HCT116 (cell line): ENCODE measurements around the gene DDX19B. TPM values are rescaled to one million over a fixed set of nuclear protein-coding genes. Genes with fewer than 3 reads are reported as not detected.

Source experiments
- ATAC-seq: fragments of 200-7000 bp; cut with Tn5 transposase; 2 replicates; pipeline ENCODE4 v1.9.1; 2020; ENCODE audit warnings: mild to moderate bottlenecking, moderate library complexity
- BruUV-seq: library from RNA; stranded (reverse); fragments of 400-500 nt; replicated peaks from 2 replicates; lab custom pipeline; 2021; lab: Mats Ljungman, UMichigan
- CTCF ChIA-PET: fragments of 300-600 bp; sonication (Branson Sonifier 250); formaldehyde crosslinking; loops from one replicate; lab custom pipeline; 2021; ENCODE audit warnings: antibody characterized with exemption; lab: Charles Lee
- POLR2A ChIA-PET: fragments of 300-600, 350-600 bp; sonication (Branson Sonifier 250); formaldehyde crosslinking; loops from one replicate; lab custom pipeline; 2021; ENCODE audit warnings: antibody characterized with exemption; lab: Charles Lee
- RAD21 ChIA-PET, 2 experiments: fragments of 300-600 bp; sonication (Branson Sonifier 250); formaldehyde crosslinking; loops; one replicate each; lab custom pipeline; 2023; ENCODE audit warnings: low total read pairs in 2 of 2; ENCODE audit not compliant: uncharacterized antibody in 2 of 2, unreplicated experiment in 2 of 2, low non-redundant PET in 1 of 2; lab: Charles Lee
- DNase-seq: peaks from one replicate; pipeline ENCODE4 v3.0.0-alpha.2; 2010; ENCODE audit warnings: low read depth, low spot score
- H2AFZ ChIP-seq: fragments of 200-600 bp; shearing (Covaris generic), sonication (generic); 2 replicates; pipeline ENCODE4 v1.6.1; 2017; ENCODE audit warnings: low read depth, mixed run types, mixed read lengths, antibody characterized with exemption, low read length; ENCODE audit not compliant: poor library complexity, severe bottlenecking
- H3K27ac ChIP-seq: 2 replicates; pipeline ENCODE4 v1.5.1; 2012; ENCODE audit warnings: low read depth, low read length
- H3K27me3 ChIP-seq: fragments of 200-600 bp; sonication (generic); 2 replicates; pipeline ENCODE4 v1.6.1; 2016; ENCODE audit warnings: mixed run types, low read length, mixed read lengths; ENCODE audit not compliant: insufficient read depth
- H3K36me3 ChIP-seq, 2 experiments: fragments of 200-500 bp in 1 of 2; fragments of 200-600 bp in 1 of 2; sonication (Bioruptor generic) in 1 of 2; sonication (generic) in 1 of 2; 2 replicates each; pipeline versions ENCODE4 v1.5.1 to v1.6.1; 2014 to 2016; ENCODE audit warnings: low read length in 2 of 2, inconsistent platforms in 1 of 2, mixed read lengths in 1 of 2, mixed run types in 1 of 2; ENCODE audit not compliant: insufficient read depth in 2 of 2, control insufficient read depth in 1 of 2
- H3K4me1 ChIP-seq, 2 experiments: fragments of 200-600 bp in 1 of 2; sonication (generic) in 1 of 2; 2 replicates each; pipeline versions ENCODE4 v1.5.1 to v1.6.1; 2012 to 2017; ENCODE audit warnings: low read length in 2 of 2, inconsistent platforms in 1 of 2, mild to moderate bottlenecking in 1 of 2, mixed read lengths in 1 of 2, mixed run types in 1 of 2, moderate library complexity in 1 of 2; ENCODE audit not compliant: insufficient read depth in 2 of 2, control insufficient read depth in 1 of 2
- H3K4me2 ChIP-seq: fragments of 200-600 bp; sonication (generic); 2 replicates; pipeline ENCODE4 v1.6.1; 2017; ENCODE audit warnings: mixed run types, low read length, mixed read lengths
- H3K4me3 ChIP-seq, 2 experiments: fragments of 200-600 bp in 1 of 2; sonication (generic) in 1 of 2; replicated peaks in 1 of 2; 2 replicates each; pipeline ENCODE4 v1.5.1; 2011 to 2016; ENCODE audit warnings: low read length in 2 of 2, control low read depth in 1 of 2, low read depth in 1 of 2, mild to moderate bottlenecking in 1 of 2, mixed read lengths in 1 of 2, mixed run types in 1 of 2
- H3K79me2 ChIP-seq: fragments of 200-600 bp; sonication (generic); 2 replicates; pipeline ENCODE4 v1.6.1; 2017; ENCODE audit warnings: mild to moderate bottlenecking, mixed run types, low read length, moderate library complexity, mixed read lengths; ENCODE audit not compliant: insufficient read depth
- H3K9ac ChIP-seq: fragments of 200-600 bp; sonication (generic); 2 replicates; pipeline ENCODE4 v1.6.1; 2016; ENCODE audit warnings: low read length, mixed read lengths
- H3K9me2 ChIP-seq: fragments of 200-600 bp; sonication (generic), shearing (Covaris generic); 2 replicates; pipeline ENCODE4 v1.6.1; 2017; ENCODE audit warnings: mixed run types, mild to moderate bottlenecking, moderate library complexity; ENCODE audit not compliant: insufficient read depth
- H3K9me3 ChIP-seq, 2 experiments: fragments of 200-500 bp in 1 of 2; fragments of 200-600 bp in 1 of 2; sonication (Bioruptor generic) in 1 of 2; sonication (generic) in 1 of 2; 2 replicates each; pipeline ENCODE4 v1.6.1; 2014 to 2017; ENCODE audit warnings: low read length in 2 of 2, mixed read lengths in 2 of 2, inconsistent platforms in 1 of 2, low read depth in 1 of 2, mild to moderate bottlenecking in 1 of 2, mixed run types in 1 of 2, moderate library complexity in 1 of 2; ENCODE audit not compliant: control insufficient read depth in 1 of 2, insufficient read depth in 1 of 2
- H4K20me1 ChIP-seq: fragments of 200-600 bp; sonication (generic), shearing (Covaris generic); 2 replicates; pipeline ENCODE4 v1.6.1; 2017; ENCODE audit warnings: mixed run types, mild to moderate bottlenecking, moderate library complexity; ENCODE audit not compliant: insufficient read depth
- EZH2phosphoT487 ChIP-seq: fragments of 200-600 bp; IDR thresholded peaks from 2 replicates; pipeline ENCODE4 v1.6.1; 2018; ENCODE audit warnings: antibody characterized with exemption, borderline replicate concordance
- YY1 ChIP-seq: IDR thresholded peaks from 2 replicates; pipeline ENCODE4 v1.6.1; 2011; ENCODE audit warnings: low read length, low read depth, moderate library complexity, mild to moderate bottlenecking; ENCODE audit not compliant: insufficient replicate concordance; ENCODE audit errors: extremely low read depth
- ZNF274 ChIP-seq: fragments of 200-500 bp; sonication (Bioruptor generic); IDR thresholded peaks from 2 replicates; pipeline ENCODE4 v1.6.1; 2014; ENCODE audit warnings: mild to moderate bottlenecking, low read depth, low read length, inconsistent platforms
- intact Hi-C: fragments of 100-400 bp; cut with micrococcal nuclease; formaldehyde crosslinking; loops from 2 replicates; pipeline ENCODE4 v1.10.0; 2022
- total RNA-seq: library from RNA; stranded (reverse); gene quantifications from one replicate; pipeline ENCODE4 v1.2.1, GENCODE V29; 2021; ENCODE audit not compliant: unreplicated experiment

The DDX19B gene
- total RNA-seq, 1 experiment from 2014 or later: 36.6 TPM

GRCh38 chr16:70294385-70295025 lies 4.5 kb upstream of the DDX19B start:
- POLR2A ChIA-PET: no interaction called here

GRCh38 chr16:70295634-70296033 lies 3.4 kb upstream of the DDX19B start:
- Histone ChIP-seq H3K9me2 (no peaks in the 10 kb centered on the region), H3K9ac (no peak overlapping the region), H3K36me3 (no peaks in the 10 kb centered on the region), H4K20me1 (no peaks in the 10 kb centered on the region), H2AFZ (no peak overlapping the region), H3K9me3 (no peaks in the 10 kb centered on the region), H3K79me2 (peaks cover 15% of the 10 kb centered on the region), H3K27ac (no peak overlapping the region), H3K4me1 (peaks cover 4 to 12% of the 10 kb centered on the region in 2 experiments; a peak in 2 of 4 replicates), H3K27me3 (no peaks in the 10 kb centered on the region), H3K4me3 (no peak overlapping the region), H3K4me2 (no peak overlapping the region)
- ATAC-seq (no peak), DNase-seq (no peak)
- RAD21 ChIA-PET: no interaction called here
- intact Hi-C loops: no loop called here
- no TSS peak for BruUV-seq
- CTCF ChIA-PET: no interaction called here
- POLR2A ChIA-PET: no interaction called here
- no peak for TF ChIP-seq YY1
- TF ChIP-seq ZNF274: no peak

More at GRCh38 chr16:70294385-70295025, 4.5 kb upstream of the DDX19B start:
- RAD21 ChIA-PET: no interaction called here
- TF ChIP-seq EZH2phosphoT487: no peak
- TF ChIP-seq, all 23 proteins: peak for 0
- Histone ChIP-seq H3K79me2 (peaks cover 4% of the 10 kb centered on the region; the same call in 1 of the 2 replicates), H3K27me3 (no peaks in the 10 kb centered on the region), H2AFZ (no peak overlapping the region), H3K9me2 (no peaks in the 10 kb centered on the region), H3K4me3 (no peak overlapping the region), H3K4me1 (peaks cover 11 to 15% of the 10 kb centered on the region in 2 experiments), H3K4me2 (no peak overlapping the region), H4K20me1 (no peaks in the 10 kb centered on the region), H3K9ac (no peak overlapping the region), H3K36me3 (no peaks in the 10 kb centered on the region), H3K9me3 (no peaks in the 10 kb centered on the region), H3K27ac (no peak overlapping the region)
- no peak for DNase-seq
- CTCF ChIA-PET: no interaction called here
- intact Hi-C loops: no loop called here
- BruUV-seq: no TSS peak
- ATAC-seq: no peak
